OCI-LY1 (cell line): ENCODE results near the gene FAM221A.

Experiments
- CTCF ChIP-seq: fragments of 200-600 bp; sonication (generic), shearing (Covaris generic); IDR thresholded peaks from 2 replicates; pipeline ENCODE4 v1.5.1; 2017; ENCODE audit warnings: mild to moderate bottlenecking, antibody characterized with exemption, low read length, moderate library complexity, mixed read lengths
- EZH2 ChIP-seq: fragments of 200-600 bp; sonication (generic), shearing (Covaris generic); IDR thresholded peaks from 2 replicates; pipeline ENCODE4 v1.8.0; 2017; ENCODE audit warnings: borderline replicate concordance, mixed run types, mild to moderate bottlenecking, antibody characterized with exemption, low read length, moderate library complexity, mixed read lengths

GRCh38 chr7:23714150-23714464 lies 34.1 kb downstream of the FAM221A start:
- TF ChIP-seq CTCF = no peak
- no peak for TF ChIP-seq EZH2
